HG03460 (cell line): ENCODE results near the gene ZNF451.
A peak's percentile ranks its signal among the peaks of the same experiment; 100 is the strongest.
"Not testable (repeated sequence)": the region's sequence is repeated elsewhere in the genome, so short reads cannot be mapped to it uniquely, and the experiment has no call there.

Source experiments
- ATAC-seq: cut with Tn5 transposase; IDR thresholded peaks from one replicate; pipeline ENCODE4 v1.9.1; 2021; ENCODE audit not compliant: unreplicated experiment

Gene ZNF451

GRCh38 chr6:57089687-57090457 lies at the start of gene ZNF451:
TSS of gene ZNF451 (plus strand) at chr6:57090188. CDS start at chr6:57090254, 66 bp downstream.
- ATAC-seq = peak; percentile 93

GRCh38 chr6:57044061-57044460 lies 45.9 kb upstream of the ZNF451 start:
- not testable (repeated sequence) for ATAC-seq

GRCh38 chr6:57044568-57044967 lies 45.4 kb upstream of the ZNF451 start:
- no peak for ATAC-seq

GRCh38 chr6:57046332-57047256 lies 43.4 kb upstream of the ZNF451 start, which contains the start of gene KIAA1586:
TSS of gene KIAA1586 (plus strand) at chr6:57046693. CDS start at chr6:57046756, 63 bp downstream.
- ATAC-seq = peak; percentile 94

GRCh38 chr6:57047257-57047585 lies 42.8 kb upstream of the ZNF451 start:
- ATAC-seq = peak; percentile 21

GRCh38 chr6:57047859-57048258 lies 42.1 kb upstream of the ZNF451 start:
- ATAC-seq = not testable (repeated sequence)

- ATAC-seq = no peak
Observed at GRCh38 chr6:57048577-57048976, 41.4 kb upstream of the ZNF451 start.

- ATAC-seq = no peak
Observed at GRCh38 chr6:57063847-57064246, 26.1 kb upstream of the ZNF451 start.

- ATAC-seq = no peak
Observed at GRCh38 chr6:57064809-57065208, 25.2 kb upstream of the ZNF451 start.

- no peak for ATAC-seq
Observed at GRCh38 chr6:57068061-57068460, 21.9 kb upstream of the ZNF451 start.

- ATAC-seq = no peak
Observed at GRCh38 chr6:57069228-57069627, 20.8 kb upstream of the ZNF451 start.

- ATAC-seq = no peak
Observed at GRCh38 chr6:57069920-57070331, 20.1 kb upstream of the ZNF451 start.

- no peak for ATAC-seq
Observed at GRCh38 chr6:57072108-57072507, 17.9 kb upstream of the ZNF451 start.

- no peak for ATAC-seq
Observed at GRCh38 chr6:57074383-57074782, 15.6 kb upstream of the ZNF451 start.

- no peak for ATAC-seq
Observed at GRCh38 chr6:57075092-57075491, 14.9 kb upstream of the ZNF451 start.

- ATAC-seq = no peak
Observed at GRCh38 chr6:57078531-57079207, 11.3 kb upstream of the ZNF451 start.

- ATAC-seq = no peak
Observed at GRCh38 chr6:57085471-57085870, 4.5 kb upstream of the ZNF451 start.

- ATAC-seq = no peak
Observed at GRCh38 chr6:57086843-57087242, 3.1 kb upstream of the ZNF451 start.

- no peak for ATAC-seq
Observed at GRCh38 chr6:57087916-57088315, 2.1 kb upstream of the ZNF451 start.

GRCh38 chr6:57089265-57089664 lies 723 bp upstream of the ZNF451 start:
- ATAC-seq = no peak

GRCh38 chr6:57090458-57091067 lies 575 bp downstream of the ZNF451 start:
- ATAC-seq = peak; percentile 8
